ENCODE data around the gene C10orf105.

Gene C10orf105

GRCh38 chr10:71710519-71710918 lies 9.1 kb downstream of the C10orf105 start:
- no peak for TF ChIP-seq SIN3A (IDR thresholded peaks at IDR 0.05; ENCODE audit: borderline replicate concordance, insufficient read depth, low read length)
- no peak for TF ChIP-seq REST (IDR thresholded peaks at IDR 0.05; ENCODE audit: insufficient read depth in 1 of 2, low read depth in 2 of 2, low read length in 2 of 2)
- no peak for TF ChIP-seq FOXP2 (optimal IDR thresholded peaks at IDR 0.05; ENCODE audit: borderline replicate concordance, extremely low read depth, extremely low read length, insufficient read depth)
- TF ChIP-seq POLR2AphosphoS5 (IDR thresholded peaks at IDR 0.05; ENCODE audit: low read depth, low read length): no peak
- TF ChIP-seq TAF1 (IDR thresholded peaks at IDR 0.05; ENCODE audit: borderline replicate concordance, insufficient read depth, low read length): no peak

- TF ChIP-seq FOXP2 (optimal IDR thresholded peaks at IDR 0.05; ENCODE audit: borderline replicate concordance, extremely low read depth, extremely low read length, insufficient read depth) (no peak), POLR2AphosphoS5 (IDR thresholded peaks at IDR 0.05; ENCODE audit: low read depth, low read length) (no peak), TAF1 (IDR thresholded peaks at IDR 0.05; ENCODE audit: borderline replicate concordance, insufficient read depth, low read length) (no peak), SIN3A (IDR thresholded peaks at IDR 0.05; ENCODE audit: borderline replicate concordance, insufficient read depth, low read length) (no peak), REST (IDR thresholded peaks at IDR 0.05; ENCODE audit: insufficient read depth in 1 of 2, low read depth in 2 of 2, low read length in 2 of 2) (no peak)
Observed at GRCh38 chr10:71708897-71709882, 10.4 kb downstream of the C10orf105 start.

GRCh38 chr10:71708301-71708703 lies 11.3 kb downstream of the C10orf105 start:
- TF ChIP-seq FOXP2 (optimal IDR thresholded peaks at IDR 0.05; ENCODE audit: borderline replicate concordance, extremely low read depth, extremely low read length, insufficient read depth) (no peak), POLR2AphosphoS5 (IDR thresholded peaks at IDR 0.05; ENCODE audit: low read depth, low read length) (no peak), TAF1 (IDR thresholded peaks at IDR 0.05; ENCODE audit: borderline replicate concordance, insufficient read depth, low read length) (no peak), SIN3A (IDR thresholded peaks at IDR 0.05; ENCODE audit: borderline replicate concordance, insufficient read depth, low read length) (no peak), REST (IDR thresholded peaks at IDR 0.05; ENCODE audit: insufficient read depth in 1 of 2, low read depth in 2 of 2, low read length in 2 of 2) (no peak)

GRCh38 chr10:71707240-71707789 lies 12.3 kb downstream of the C10orf105 start:
- TF ChIP-seq FOXP2 (optimal IDR thresholded peaks at IDR 0.05; ENCODE audit: borderline replicate concordance, extremely low read depth, extremely low read length, insufficient read depth): no peak
- no peak for TF ChIP-seq POLR2AphosphoS5 (IDR thresholded peaks at IDR 0.05; ENCODE audit: low read depth, low read length)
- no peak for TF ChIP-seq SIN3A (IDR thresholded peaks at IDR 0.05; ENCODE audit: borderline replicate concordance, insufficient read depth, low read length)
- no peak for TF ChIP-seq REST (IDR thresholded peaks at IDR 0.05; ENCODE audit: insufficient read depth in 1 of 2, low read depth in 2 of 2, low read length in 2 of 2)
- TF ChIP-seq TAF1 (IDR thresholded peaks at IDR 0.05; ENCODE audit: borderline replicate concordance, insufficient read depth, low read length): no peak
